ENCODE measurements around the gene URB2. TPM values are rescaled to one million over a fixed set of nuclear protein-coding genes. Genes with fewer than 3 reads are reported as not detected.

Gene URB2
- total RNA-seq, 1 donor from 2014 or later: 15.3 TPM

DNA sequence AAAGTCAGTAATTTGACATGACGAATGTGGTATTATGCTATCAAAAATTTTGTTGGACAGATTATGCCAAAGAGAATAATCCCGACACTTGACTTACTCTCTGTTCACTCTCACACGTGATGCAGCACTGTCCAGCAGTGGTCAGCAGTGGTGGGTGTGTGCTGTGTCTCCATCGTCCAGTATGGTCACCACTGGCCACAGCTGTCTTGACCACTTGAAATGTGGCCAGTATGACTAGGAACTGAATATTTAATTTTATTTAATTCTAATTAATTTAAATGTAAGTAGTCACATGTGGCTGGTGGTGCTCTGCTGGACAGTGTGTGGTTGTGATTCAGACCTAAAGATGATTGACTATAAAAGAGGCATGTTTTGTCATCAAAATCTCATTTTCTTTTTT, 24.0 kb downstream of the URB2 start:
- no peaks in the 10 kb centered on the region for H3K27me3 ChIP-seq (ENCODE audit: control insufficient read depth, insufficient read depth, low read length)
- TF ChIP-seq, protein P1, sequence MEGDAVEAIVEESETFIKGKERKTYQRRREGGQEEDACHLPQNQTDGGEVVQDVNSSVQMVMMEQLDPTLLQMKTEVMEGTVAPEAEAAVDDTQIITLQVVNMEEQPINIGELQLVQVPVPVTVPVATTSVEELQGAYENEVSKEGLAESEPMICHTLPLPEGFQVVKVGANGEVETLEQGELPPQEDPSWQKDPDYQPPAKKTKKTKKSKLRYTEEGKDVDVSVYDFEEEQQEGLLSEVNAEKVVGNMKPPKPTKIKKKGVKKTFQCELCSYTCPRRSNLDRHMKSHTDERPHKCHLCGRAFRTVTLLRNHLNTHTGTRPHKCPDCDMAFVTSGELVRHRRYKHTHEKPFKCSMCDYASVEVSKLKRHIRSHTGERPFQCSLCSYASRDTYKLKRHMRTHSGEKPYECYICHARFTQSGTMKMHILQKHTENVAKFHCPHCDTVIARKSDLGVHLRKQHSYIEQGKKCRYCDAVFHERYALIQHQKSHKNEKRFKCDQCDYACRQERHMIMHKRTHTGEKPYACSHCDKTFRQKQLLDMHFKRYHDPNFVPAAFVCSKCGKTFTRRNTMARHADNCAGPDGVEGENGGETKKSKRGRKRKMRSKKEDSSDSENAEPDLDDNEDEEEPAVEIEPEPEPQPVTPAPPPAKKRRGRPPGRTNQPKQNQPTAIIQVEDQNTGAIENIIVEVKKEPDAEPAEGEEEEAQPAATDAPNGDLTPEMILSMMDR (IDR thresholded peaks at IDR 0.05; ENCODE audit: insufficient read depth, low read length, severe bottlenecking): no peak
- no peak overlapping the region for H3K4me3 ChIP-seq (ENCODE audit: low read depth, low read length)
- peaks cover 22% of the 10 kb centered on the region for H3K36me3 ChIP-seq (ENCODE audit: control insufficient read depth, insufficient read depth, low read length)
- no peak for DNase-seq (ENCODE audit: low read depth)
- FAIRE-seq: no peak

DNA sequence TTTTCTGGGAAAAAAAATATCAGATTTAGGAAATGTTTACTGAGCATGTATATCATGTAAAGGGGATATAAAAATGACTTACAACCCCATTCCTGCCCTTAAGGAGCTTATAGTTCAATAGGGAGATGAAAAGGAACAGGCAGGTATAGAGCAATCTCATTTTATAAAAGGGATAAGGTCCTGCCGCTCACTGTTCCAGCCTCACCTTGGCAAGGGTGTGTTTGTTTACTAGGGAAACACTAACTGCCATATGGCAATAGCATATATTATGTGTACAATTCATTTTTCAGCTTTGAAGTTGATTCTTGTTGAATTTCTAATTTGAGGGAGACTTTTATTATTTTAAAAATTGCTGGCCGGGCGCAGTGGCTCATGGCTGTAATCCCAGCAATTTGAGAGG, 25.5 kb downstream of the URB2 start:
- no peak for FAIRE-seq
- Histone ChIP-seq H3K36me3 (ENCODE audit: control insufficient read depth, insufficient read depth, low read length) (peaks cover 17% of the 10 kb centered on the region), H3K4me3 (ENCODE audit: low read depth, low read length) (no peak overlapping the region), H3K27me3 (ENCODE audit: control insufficient read depth, insufficient read depth, low read length) (no peaks in the 10 kb centered on the region)
- TF ChIP-seq, protein P1 (IDR thresholded peaks at IDR 0.05; ENCODE audit: insufficient read depth, low read length, severe bottlenecking): no peak
- no peak for DNase-seq (ENCODE audit: low read depth)

DNA sequence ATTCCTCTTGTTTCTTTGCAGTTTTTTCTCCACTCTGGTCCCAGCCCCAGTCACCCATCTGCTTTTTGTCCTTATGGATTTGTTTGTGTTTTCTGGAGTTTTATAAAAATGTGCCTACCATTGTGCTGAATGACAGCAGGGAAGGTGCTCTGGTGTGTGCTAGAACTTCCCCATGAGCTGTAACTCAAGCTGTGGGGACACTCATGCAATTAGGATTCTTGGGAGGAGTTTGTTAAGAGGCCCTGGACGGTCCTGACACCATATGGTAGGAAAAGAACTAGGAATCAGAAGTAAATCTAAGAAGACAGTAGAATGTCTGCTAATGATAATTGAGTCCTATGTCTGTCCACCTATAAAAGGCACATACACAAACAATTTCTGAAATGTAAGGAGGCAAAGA, 27.4 kb downstream of the URB2 start:
- DNase-seq (ENCODE audit: low read depth) (no peak), FAIRE-seq (no peak)
- peaks cover 14% of the 10 kb centered on the region for H3K36me3 ChIP-seq (ENCODE audit: control insufficient read depth, insufficient read depth, low read length)
- H3K27me3 ChIP-seq (ENCODE audit: control insufficient read depth, insufficient read depth, low read length): no peaks in the 10 kb centered on the region
- TF ChIP-seq, protein P1 (IDR thresholded peaks at IDR 0.05; ENCODE audit: insufficient read depth, low read length, severe bottlenecking): no peak
- no peak overlapping the region for H3K4me3 ChIP-seq (ENCODE audit: low read depth, low read length)

DNA sequence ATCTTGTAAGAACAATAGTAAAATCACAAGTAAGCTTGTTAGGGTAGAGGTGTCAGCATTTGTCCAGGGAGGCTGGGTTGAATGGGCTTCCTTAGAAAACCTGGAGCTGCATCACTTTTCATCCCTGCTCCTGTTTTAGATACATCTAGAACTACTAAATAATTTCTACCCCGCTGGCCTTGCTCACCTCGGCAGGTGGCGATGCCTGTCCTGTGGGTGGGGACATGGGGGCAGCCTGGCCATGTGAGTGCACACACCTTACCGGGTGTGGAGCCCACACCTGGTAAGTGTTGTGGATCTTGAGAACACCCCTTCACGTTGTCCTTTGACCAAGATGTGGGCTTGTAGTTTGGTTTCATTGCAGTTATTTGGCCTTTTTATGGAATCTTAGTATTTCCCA, 29.7 kb downstream of the URB2 start:
- TF ChIP-seq, protein P1 (IDR thresholded peaks at IDR 0.05; ENCODE audit: insufficient read depth, low read length, severe bottlenecking): no peak
- H3K4me3 ChIP-seq (ENCODE audit: low read depth, low read length): no peak overlapping the region
- no peaks in the 10 kb centered on the region for H3K27me3 ChIP-seq (ENCODE audit: control insufficient read depth, insufficient read depth, low read length)
- DNase-seq (ENCODE audit: low read depth) (no peak), FAIRE-seq (no peak)
- peaks cover 9% of the 10 kb centered on the region for H3K36me3 ChIP-seq (ENCODE audit: control insufficient read depth, insufficient read depth, low read length)

DNA sequence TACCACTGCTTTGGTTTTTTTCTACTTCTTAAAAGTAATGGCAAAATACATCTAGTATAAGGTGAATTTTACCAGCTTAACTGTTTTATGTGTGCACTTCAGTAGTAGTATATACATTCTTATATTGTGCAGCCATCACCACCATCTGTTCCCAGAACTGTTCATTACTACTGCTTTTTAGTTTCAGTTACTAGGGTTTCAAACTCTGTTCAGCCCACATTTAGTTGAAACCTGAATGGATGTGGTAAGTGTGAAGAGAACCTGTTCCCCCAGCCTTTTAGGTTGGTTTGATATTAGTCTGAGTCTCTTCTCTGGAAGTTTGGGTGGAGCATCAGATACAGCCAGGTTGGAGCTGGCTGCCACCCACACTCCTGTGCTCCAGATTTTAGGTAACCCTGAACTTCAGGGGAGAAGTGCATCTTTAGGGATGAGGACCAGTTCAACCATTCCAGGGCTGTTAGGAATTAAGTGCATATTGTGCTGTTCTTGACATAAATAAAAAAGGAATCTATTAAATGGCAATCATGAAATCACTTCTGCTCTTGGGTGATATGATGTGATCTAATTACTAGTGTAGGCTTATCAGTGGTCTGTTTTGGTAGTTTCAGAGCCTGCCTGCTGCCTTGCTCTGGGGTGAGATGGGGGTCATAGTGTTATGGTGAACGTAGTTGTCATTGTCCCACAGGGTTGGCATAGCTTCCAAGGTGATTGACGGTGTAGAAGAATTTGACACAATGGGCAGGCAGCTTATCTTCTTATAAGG, 32.1 kb downstream of the URB2 start:
- H3K4me3 ChIP-seq (ENCODE audit: low read depth, low read length): no peak overlapping the region
- TF ChIP-seq, protein P1 (IDR thresholded peaks at IDR 0.05; ENCODE audit: insufficient read depth, low read length, severe bottlenecking): no peak
- no peak for DNase-seq (ENCODE audit: low read depth)
- peaks cover 5% of the 10 kb centered on the region for H3K36me3 ChIP-seq (ENCODE audit: control insufficient read depth, insufficient read depth, low read length)
- FAIRE-seq: no peak
- no peaks in the 10 kb centered on the region for H3K27me3 ChIP-seq (ENCODE audit: control insufficient read depth, insufficient read depth, low read length)

Measured in bronchial epithelial cell (primary cell).